ENCODE results near the gene DIS3L2. TPM values are rescaled to one million over a fixed set of nuclear protein-coding genes. Genes with fewer than 3 reads are reported as not detected.
"Not testable (repeated sequence)": the region's sequence is repeated elsewhere in the genome, so short reads cannot be mapped to it uniquely, and the experiment has no call there.

The DIS3L2 gene
- total RNA-seq, 1 experiment from 2014 or later, result 32.6 TPM

DNA sequence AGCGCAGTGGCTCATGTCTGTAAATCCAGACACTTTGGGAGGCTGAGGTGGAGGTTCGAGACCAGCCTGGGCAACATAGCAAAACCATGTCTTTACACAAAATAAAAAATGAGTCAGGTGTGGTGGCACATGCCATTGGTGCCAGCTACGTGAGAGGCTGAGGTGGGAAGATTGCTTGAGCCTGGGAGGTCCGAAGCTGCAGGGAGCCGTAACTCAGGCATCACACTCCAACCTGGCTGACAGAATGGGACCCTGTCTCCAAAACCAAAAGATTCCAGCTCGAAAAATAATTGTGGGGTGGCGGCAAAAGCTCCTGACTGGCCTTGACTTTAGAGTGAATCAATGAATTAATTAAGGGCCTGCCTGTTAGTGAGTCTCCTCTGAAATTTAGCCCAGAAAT lies 415.8 kb downstream of the DIS3L2 start:
- DNase-seq (ENCODE audit: unreplicated experiment), result no peak
- intact Hi-C loops (cut with micrococcal nuclease), result no loop called here
- H3K27ac Mint-ChIP-seq (ENCODE audit: low read depth, unreplicated experiment), result no peak overlapping the region
- CTCF ChIA-PET, result interaction anchor here (0.6 to 1.1 kb wide), 2 partner anchors 51 to 301 kb away, joined by 3 to 4 read pairs; no protein-coding TSS in a partner anchor
- TF ChIP-seq, protein P1, sequence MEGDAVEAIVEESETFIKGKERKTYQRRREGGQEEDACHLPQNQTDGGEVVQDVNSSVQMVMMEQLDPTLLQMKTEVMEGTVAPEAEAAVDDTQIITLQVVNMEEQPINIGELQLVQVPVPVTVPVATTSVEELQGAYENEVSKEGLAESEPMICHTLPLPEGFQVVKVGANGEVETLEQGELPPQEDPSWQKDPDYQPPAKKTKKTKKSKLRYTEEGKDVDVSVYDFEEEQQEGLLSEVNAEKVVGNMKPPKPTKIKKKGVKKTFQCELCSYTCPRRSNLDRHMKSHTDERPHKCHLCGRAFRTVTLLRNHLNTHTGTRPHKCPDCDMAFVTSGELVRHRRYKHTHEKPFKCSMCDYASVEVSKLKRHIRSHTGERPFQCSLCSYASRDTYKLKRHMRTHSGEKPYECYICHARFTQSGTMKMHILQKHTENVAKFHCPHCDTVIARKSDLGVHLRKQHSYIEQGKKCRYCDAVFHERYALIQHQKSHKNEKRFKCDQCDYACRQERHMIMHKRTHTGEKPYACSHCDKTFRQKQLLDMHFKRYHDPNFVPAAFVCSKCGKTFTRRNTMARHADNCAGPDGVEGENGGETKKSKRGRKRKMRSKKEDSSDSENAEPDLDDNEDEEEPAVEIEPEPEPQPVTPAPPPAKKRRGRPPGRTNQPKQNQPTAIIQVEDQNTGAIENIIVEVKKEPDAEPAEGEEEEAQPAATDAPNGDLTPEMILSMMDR (IDR thresholded peaks at IDR 0.05; ENCODE audit: unreplicated experiment), result no peak
- no TSS peak for BruUV-seq (replicated peaks)
- no peaks in the 10 kb centered on the region for H3K9me3 Mint-ChIP-seq (ENCODE audit: unreplicated experiment)
- POLR2A ChIA-PET, result no interaction called here
- no peaks in the 10 kb centered on the region for H3K36me3 Mint-ChIP-seq (ENCODE audit: insufficient read depth, unreplicated experiment)
- peaks cover 6% of the 10 kb centered on the region for H3K4me1 Mint-ChIP-seq (ENCODE audit: insufficient read depth, unreplicated experiment)
- H3K27me3 Mint-ChIP-seq (ENCODE audit: insufficient read depth, unreplicated experiment), result no peaks in the 10 kb centered on the region
- H3K4me3 Mint-ChIP-seq (ENCODE audit: unreplicated experiment), result no peak overlapping the region

DNA sequence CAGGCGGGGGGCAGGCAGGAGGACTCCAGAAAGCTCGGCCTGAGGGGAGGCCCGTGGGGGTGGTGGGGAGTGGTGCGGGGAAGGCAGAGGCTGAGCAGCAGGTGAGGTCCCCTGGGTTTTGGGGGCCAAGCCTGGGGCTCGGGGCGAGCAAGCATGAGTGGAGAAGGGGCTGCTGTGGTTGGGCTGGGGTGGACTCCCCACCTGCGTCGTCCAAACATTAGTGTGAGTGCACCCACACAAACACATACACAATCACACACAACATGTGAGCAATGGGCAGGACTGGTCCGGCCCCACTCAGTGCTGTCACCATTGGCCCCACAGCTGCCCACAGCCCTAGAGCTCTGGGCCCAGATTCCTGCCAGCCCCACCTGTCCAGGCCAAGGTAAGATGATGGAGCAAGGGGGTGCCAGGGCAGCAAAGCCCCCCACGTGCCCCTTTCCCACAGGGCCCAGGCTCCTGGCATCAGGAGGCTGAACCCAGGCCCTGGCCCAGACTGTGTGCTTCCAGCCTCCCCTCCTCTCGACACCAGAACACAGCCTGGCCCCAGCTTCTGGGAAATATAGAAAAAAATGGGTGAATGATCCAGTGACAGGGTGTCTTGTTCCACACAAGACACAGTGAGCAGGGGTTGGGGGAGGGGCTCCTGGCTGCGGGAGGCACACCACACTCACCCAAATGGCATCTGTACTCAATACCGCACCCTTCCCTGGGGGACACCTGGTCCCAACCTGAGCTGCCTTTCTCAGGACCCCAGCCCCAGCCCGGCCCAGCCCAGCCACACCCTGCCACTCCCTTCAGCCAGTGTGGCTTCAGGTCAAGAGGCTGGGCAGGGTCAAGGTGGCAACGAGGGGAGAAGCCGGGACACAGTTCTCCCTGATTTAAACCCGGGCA lies 416.6 kb downstream of the DIS3L2 start:
- no peak for DNase-seq (ENCODE audit: unreplicated experiment)
- POLR2A ChIA-PET, result no interaction called here

DNA sequence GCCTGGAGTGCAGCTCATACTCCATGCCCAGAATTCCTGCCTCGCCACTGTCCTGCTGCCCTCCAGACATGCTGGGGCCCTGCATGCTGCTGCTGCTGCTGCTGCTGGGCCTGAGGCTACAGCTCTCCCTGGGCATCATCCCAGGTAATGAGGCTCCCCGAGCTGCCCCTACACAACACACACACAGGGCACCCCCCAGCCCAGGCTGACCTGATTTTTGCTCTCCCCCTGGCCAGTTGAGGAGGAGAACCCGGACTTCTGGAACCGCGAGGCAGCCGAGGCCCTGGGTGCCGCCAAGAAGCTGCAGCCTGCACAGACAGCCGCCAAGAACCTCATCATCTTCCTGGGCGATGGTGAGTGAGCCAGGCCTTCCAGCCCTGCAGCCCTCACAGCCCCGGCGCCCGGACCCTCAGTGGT lies 417.2 kb downstream of the DIS3L2 start, which contains the start of gene ALPP:
Gene ALPP, plus strand, starts transcription at position 17 of the 417 bp plus-strand sequence. Its CDS starts 52 bp downstream, at position 69.
- H3K27ac Mint-ChIP-seq (ENCODE audit: low read depth, unreplicated experiment); intact Hi-C loops (cut with micrococcal nuclease); DNase-seq (ENCODE audit: unreplicated experiment); POLR2A ChIA-PET; H3K9me3 Mint-ChIP-seq (ENCODE audit: unreplicated experiment); H3K27me3 Mint-ChIP-seq (ENCODE audit: insufficient read depth, unreplicated experiment); H3K4me1 Mint-ChIP-seq (ENCODE audit: insufficient read depth, unreplicated experiment); BruUV-seq (replicated peaks); H3K36me3 Mint-ChIP-seq (ENCODE audit: insufficient read depth, unreplicated experiment); H3K4me3 Mint-ChIP-seq (ENCODE audit: unreplicated experiment): not testable (repeated sequence)
- CTCF ChIA-PET, result interaction anchor here (0.6 to 1.9 kb wide), 2 partner anchors 61 to 816 kb away, joined by 3 to 8 read pairs; no protein-coding TSS in a partner anchor

More for the DNA sequence above, 416.6 kb downstream of the DIS3L2 start:
- Mint-ChIP-seq H3K27me3 (ENCODE audit: insufficient read depth, unreplicated experiment) (no peaks in the 10 kb centered on the region), H3K27ac (ENCODE audit: low read depth, unreplicated experiment) (no peak overlapping the region), H3K9me3 (ENCODE audit: unreplicated experiment) (no peaks in the 10 kb centered on the region), H3K4me1 (ENCODE audit: insufficient read depth, unreplicated experiment) (peaks cover 6% of the 10 kb centered on the region), H3K36me3 (ENCODE audit: insufficient read depth, unreplicated experiment) (no peaks in the 10 kb centered on the region), H3K4me3 (ENCODE audit: unreplicated experiment) (no peak overlapping the region)
- CTCF ChIA-PET, result interaction anchor here (1.9 kb wide), 1 partner anchor 61 kb away, joined by 8 read pairs; no protein-coding TSS in a partner anchor
- TF ChIP-seq, protein P1 (IDR thresholded peaks at IDR 0.05; ENCODE audit: unreplicated experiment), result no peak
- no TSS peak for BruUV-seq (replicated peaks)
- intact Hi-C loops (cut with micrococcal nuclease), result no loop called here

DNA sequence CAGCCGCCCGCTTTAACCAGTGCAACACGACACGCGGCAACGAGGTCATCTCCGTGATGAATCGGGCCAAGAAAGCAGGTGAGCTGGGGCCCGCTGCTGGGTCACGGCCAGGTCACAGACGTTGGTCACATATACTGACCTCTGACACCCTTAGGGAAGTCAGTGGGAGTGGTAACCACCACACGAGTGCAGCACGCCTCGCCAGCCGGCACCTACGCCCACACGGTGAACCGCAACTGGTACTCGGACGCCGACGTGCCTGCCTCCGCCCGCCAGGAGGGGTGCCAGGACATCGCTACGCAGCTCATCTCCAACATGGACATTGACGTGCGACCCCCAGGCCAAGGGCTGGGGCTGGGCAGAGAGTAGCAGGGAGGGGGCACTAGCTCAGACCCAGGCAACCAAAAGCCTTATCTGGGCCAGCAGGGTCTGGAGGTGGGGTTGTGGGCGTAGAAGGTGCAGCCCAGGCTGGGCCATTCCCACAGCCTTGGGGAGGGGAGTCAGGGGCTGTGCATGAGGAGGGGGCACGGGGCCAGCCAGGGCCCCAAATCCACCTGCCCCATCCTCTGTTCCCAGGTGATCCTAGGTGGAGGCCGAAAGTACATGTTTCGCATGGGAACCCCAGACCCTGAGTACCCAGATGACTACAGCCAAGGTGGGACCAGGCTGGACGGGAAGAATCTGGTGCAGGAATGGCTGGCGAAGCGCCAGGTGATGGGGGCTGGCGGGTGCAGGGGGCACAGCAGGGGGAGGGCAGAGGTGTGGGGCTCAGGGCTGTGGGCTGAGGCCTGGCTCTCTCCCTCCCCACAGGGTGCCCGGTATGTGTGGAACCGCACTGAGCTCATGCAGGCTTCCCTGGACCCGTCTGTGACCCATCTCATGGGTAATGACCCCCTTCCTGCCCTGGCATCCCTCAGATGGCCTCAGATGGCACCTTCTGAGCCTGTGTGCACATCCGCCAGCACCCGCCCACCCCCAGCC lies 418.4 kb downstream of the DIS3L2 start:
- CTCF ChIA-PET, result interaction anchor here (1.9 kb wide), 1 partner anchor 60 kb away, joined by 8 read pairs; no protein-coding TSS in a partner anchor
- H3K9me3 Mint-ChIP-seq (ENCODE audit: unreplicated experiment); H3K27ac Mint-ChIP-seq (ENCODE audit: low read depth, unreplicated experiment); DNase-seq (ENCODE audit: unreplicated experiment); H3K4me3 Mint-ChIP-seq (ENCODE audit: unreplicated experiment); H3K4me1 Mint-ChIP-seq (ENCODE audit: insufficient read depth, unreplicated experiment); BruUV-seq (replicated peaks); intact Hi-C loops (cut with micrococcal nuclease); H3K36me3 Mint-ChIP-seq (ENCODE audit: insufficient read depth, unreplicated experiment); POLR2A ChIA-PET: not testable (repeated sequence)
- peaks cover 12% of the 10 kb centered on the region for H3K27me3 Mint-ChIP-seq (ENCODE audit: insufficient read depth, unreplicated experiment)

DNA sequence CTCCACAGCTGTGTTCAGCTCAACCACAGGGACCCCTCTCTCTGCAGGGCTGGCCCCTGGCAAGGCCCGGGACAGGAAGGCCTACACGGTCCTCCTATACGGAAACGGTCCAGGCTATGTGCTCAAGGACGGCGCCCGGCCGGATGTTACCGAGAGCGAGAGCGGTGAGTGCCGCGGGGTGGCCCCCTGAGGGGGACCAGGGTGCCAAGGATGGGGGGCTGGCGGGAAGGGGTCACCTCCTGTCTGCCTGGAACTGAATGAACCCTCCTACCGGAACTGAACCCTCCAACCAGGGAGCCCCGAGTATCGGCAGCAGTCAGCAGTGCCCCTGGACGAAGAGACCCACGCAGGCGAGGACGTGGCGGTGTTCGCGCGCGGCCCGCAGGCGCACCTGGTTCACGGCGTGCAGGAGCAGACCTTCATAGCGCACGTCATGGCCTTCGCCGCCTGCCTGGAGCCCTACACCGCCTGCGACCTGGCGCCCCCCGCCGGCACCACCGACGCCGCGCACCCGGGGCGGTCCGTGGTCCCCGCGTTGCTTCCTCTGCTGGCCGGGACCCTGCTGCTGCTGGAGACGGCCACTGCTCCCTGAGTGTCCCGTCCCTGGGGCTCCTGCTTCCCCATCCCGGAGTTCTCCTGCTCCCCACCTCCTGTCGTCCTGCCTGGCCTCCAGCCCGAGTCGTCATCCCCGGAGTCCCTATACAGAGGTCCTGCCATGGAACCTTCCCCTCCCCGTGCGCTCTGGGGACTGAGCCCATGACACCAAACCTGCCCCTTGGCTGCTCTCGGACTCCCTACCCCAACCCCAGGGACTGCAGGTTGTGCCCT lies 419.9 kb downstream of the DIS3L2 start:
- POLR2A ChIA-PET; H3K9me3 Mint-ChIP-seq (ENCODE audit: unreplicated experiment); DNase-seq (ENCODE audit: unreplicated experiment); intact Hi-C loops (cut with micrococcal nuclease); H3K4me3 Mint-ChIP-seq (ENCODE audit: unreplicated experiment); CTCF ChIA-PET; BruUV-seq (replicated peaks); H3K27ac Mint-ChIP-seq (ENCODE audit: low read depth, unreplicated experiment); H3K4me1 Mint-ChIP-seq (ENCODE audit: insufficient read depth, unreplicated experiment); H3K36me3 Mint-ChIP-seq (ENCODE audit: insufficient read depth, unreplicated experiment): not testable (repeated sequence)
- H3K27me3 Mint-ChIP-seq (ENCODE audit: insufficient read depth, unreplicated experiment), result peaks cover 27% of the 10 kb centered on the region
